UCSD-AML1 (cell line): ENCODE data around the gene SGF29.
"Not testable (repeated sequence)": the region's sequence is repeated elsewhere in the genome, so short reads cannot be mapped to it uniquely, and the experiment has no call there.

Experiments used
- DNase-seq: peaks from one replicate; lab custom pipeline; 2025; ENCODE audit not compliant: unreplicated experiment; lab: John Stamatoyannopoulos, UW

The SGF29 gene

DNA sequence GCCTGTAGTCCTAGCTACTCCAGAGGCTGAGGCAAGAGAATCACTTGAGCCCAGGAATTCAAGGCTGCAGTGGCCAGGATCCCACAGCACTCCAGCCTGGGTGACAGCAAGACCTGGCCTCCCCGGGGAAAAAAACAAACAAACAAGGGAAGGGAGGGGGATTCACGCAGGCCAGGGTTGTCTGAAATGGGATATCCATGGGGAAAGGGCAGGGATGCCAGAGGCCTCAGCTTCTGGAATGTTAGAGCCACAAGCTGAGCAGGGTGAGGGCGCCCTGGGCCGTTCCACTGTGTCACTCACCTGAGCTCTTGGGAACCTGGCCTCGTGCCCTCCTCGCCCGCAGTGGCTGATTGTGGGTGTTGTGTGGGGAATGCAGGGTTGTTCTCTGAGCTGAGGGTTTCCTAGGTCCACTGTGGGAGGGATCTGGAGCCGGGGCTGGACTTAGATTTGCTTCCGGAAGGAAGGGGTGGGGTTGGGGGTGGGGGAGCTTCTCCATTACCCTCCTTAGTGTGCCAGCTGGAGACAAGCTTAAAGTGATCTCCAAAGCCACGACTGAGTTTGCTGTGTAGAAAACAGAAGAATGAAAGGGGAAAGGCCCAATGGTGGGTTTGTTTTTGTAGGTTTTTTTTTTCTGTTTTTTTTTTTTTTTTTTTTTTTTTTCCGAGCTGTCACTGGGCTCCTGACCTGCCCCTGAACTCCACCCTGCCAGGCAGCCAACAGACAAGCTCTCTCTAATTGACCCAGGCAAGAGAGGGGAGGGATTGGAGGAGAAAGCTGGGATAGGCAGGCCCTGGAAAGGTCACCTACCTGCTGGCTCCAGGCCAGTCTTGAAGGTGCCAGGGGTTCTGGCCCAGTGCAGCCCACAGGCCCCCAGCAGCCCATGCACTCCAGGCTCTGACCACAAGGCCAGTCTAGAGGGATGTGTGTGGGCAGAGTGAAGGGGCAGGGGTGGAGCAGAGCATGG is 56.2 kb downstream of the SGF29 start, which contains the start of gene SULT1A1:
Gene SULT1A1, minus strand, starts transcription at position 414 of the 964 bp plus-strand sequence. CDS start 1,189 bp downstream, outside the sequence.
- peak; percentile 62 for DNase-seq

DNA sequence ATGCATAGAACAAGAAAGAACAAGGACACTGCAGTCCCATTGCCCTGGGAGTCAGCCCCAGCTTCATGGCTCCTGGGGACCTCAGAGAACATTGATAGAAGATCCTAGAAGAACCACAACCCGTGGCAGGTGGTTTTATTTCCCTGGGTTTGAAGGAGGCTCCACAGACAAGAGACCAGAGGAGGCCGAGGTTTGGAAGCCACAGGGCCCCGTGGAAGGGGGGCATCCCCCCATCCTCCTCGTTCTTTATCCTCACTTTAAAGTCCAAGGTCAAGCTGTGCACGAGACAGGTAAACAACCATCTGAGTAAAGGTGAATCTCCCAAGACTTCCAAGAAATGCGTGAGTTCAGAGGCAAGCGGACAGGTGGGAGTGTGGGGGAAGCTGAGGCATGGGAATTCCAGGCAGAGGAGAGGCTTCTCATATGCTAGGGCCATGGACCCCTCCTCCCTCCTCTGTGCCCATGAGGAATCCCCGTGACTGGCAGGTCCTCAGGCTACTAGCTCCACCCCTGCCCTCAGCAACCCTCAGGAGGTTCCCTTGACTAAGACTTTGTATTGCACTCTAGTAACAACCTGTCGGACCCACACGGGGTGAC is 57.0 kb downstream of the SGF29 start:
- no peak for DNase-seq

DNA sequence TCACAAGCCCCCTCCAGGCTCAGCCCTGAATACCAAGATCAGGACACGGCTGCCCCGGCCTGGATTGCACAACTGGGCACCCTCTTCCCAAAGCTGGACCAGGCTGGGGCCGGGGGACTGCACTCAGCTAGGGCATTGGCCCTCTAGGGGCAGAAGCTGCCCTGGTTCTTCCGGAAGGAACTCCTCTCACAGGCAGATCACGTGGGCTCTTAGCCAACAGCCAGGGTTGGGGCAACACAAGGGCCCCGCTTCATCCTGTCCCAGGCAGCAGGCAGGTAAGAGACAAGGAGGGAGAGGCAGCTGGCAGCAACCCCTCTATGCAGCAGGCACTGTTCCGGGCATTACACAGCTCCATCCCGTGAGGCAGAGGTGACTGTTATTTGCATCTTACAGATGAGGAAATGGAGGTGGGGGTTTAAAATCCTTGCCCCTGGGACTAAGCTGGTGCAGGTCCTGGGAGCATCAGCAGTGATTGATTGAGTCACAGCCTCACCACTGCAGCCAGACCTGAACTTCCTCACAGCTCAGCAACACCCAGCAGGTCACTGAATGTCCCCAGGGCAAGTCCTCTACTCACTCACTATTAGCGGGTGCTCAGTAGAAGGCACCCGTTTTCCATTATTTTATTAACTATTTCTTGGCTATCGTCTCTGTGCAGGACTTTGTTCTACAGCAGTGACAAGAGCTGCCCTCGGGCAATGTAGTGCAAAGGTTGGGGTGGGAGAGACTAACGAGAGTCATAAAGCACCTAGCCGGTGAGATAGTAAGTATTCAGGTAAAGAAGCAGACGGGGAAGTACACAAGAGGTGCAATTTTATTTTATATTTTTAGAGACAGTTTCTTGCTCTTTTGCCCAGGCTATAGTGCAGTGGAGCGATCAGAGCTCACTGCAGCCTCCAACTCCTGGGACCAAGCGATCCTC is 58.9 kb downstream of the SGF29 start:
- not testable (repeated sequence) for DNase-seq

DNA sequence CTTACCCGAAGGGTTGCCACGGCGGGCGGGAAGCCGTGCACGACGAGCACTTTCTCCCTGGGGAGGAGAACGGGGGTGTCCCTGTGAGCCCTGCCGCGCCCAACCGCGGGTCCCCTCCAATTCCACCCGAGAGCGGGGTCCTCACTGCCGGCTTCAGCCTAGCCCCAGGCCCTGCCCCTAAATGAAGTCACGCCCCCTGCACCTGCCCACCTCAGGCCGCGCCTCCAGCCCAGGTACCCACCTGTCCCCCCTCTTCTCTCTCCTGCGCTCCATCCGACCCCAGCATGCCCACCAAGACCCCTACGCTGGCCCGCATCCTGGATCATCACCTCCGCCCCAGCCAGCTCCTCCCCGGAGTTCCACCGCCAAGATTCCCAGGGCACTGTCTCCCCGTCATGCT is 60.2 kb downstream of the SGF29 start:
- DNase-seq = not testable (repeated sequence)

- DNase-seq = not testable (repeated sequence)
Measured at GRCh38 chr16:28614561-28614960, 60.8 kb downstream of the SGF29 start.

DNA sequence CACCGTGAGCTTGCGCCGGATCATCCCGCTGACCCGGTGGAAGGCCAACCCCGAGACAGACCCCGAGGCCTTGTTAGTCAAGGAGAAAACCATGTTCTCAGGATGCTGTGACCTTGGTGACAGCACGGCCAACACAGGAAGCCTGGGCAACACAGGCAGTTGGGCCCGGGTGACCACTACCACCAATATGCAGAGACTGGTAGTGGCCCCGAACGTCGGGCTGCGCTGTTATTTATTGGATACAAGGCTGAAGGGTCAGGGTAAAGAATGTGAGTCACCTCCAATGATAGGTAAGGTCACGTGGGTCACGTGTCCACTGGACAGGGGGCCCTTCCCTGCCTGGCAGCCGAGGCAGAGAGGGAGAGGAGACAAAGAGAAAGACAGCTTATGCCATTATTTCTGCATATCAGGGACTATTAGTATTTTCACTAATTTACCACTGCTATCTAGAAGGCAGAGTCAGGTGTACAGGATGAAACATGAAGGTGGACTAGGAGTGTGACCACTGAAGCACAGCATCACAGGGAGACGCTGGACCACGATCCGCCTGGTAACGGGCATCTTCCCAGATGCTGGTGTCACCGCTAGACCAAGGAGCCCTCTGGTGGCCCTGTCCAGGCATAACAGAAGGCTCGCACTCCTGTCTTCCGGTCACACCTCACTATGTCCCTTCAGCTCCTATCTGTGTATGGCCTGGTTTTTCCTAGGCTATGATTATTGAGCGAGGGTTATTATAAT is 61.9 kb downstream of the SGF29 start:
- peak; percentile 31 for DNase-seq

- DNase-seq = not testable (repeated sequence)
Measured at GRCh38 chr16:28616224-28616577, 62.5 kb downstream of the SGF29 start.

- no peak for DNase-seq
Measured at GRCh38 chr16:28616636-28617035, 62.9 kb downstream of the SGF29 start.

- DNase-seq = no peak
Measured at GRCh38 chr16:28617874-28618273, 64.2 kb downstream of the SGF29 start.

DNA sequence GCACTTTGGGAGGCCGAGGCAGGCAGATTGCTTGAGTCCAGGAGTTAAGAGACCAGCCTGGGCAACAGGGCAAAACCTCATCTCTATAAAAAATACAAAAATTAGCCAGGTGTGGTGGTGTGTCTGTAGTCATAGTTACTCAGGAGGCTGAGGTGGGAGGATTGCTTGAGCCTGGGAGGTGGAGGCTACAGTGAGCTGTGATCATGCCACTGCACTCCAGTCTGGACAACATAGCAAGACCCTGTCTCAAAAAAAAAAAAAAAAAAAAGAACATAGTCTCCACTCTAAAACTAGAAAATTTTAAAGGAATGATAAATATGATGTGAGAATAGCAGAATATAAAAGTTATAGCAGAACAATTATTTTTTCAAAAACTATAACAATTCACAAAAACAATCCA is 66.6 kb downstream of the SGF29 start:
- not testable (repeated sequence) for DNase-seq

GRCh38 chr16:28621481-28622155 is 67.9 kb downstream of the SGF29 start:
- DNase-seq = no peak

DNA sequence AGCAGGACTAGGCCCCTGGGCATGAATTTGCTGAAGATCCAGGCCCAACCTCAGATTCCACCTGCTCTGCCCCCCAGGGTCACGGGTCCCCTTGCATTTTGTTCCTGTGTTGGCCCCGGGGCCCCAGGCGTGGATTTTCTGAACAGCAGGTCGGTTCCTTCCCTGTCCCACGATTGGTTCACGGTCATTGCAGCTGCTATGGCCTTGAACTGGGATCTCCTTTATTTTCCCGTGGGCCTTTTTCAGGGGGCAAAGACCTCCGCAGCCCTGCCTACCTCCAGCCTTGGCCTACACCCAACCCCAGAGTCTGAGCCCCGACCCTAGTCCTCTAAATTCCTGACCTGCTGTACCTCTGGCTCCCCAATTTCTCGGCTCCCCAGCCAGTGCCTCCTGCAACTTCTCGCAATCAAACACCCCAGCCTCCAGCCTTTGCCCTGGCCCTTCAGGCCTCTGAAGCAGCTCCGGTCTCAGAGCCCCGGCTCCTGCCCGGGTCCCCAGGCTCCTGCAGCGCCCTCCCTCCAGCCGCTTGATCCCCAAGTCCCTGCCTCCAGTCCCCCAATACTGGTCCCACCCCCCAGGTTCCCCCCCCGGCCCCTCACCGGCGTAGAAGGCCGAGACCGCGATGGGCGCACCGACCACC is 68.9 kb downstream of the SGF29 start:
- DNase-seq = not testable (repeated sequence)

DNA sequence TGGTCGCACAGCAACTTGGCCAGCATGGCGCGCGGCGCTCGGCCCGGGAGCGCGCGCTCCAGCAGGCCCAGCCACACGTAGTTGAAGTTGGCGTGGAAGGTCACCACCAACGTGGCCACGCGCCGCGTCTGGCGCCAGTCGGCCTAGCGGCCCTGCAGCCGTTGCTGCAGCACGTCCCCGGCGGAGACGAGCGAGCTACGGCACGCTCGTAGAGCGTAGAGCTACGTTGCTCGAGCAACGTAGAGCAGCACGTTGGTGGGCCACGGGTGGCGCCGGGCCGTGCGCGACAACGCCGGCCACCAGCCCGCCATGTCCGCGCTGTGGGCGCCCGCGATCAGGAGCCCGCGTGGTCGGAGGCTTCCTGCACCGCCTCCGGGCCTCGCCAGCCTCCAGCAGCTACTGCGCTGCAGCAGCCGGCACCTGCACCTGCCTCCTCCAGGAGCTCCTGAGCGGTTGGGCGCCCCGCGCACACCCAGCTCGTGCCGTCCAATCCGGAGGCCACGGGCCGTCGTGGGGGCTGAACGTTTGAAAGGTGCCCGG is 69.5 kb downstream of the SGF29 start:
- DNase-seq = peak; percentile 79

DNA sequence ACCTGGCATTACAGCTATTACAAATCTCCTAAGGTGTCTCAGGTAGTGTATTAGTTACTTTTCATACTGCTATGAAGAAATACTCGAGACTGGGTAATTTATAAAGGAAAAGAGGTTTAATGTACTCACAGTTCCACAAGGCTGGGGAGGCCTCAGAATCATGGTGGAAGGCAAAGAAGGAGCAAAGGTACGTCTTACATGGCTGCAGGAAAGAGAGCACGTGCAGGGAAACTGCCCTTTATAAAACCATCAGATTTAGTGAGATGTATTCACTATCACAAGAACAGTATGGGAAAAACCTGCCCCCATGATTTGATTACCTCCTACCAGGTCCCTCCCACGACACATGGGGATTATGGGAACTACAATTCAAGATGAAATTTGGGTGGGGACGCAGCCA is 77.2 kb downstream of the SGF29 start:
- not testable (repeated sequence) for DNase-seq

- DNase-seq = not testable (repeated sequence)
Measured at GRCh38 chr16:28636093-28636823, 82.5 kb downstream of the SGF29 start.

- not testable (repeated sequence) for DNase-seq
Measured at GRCh38 chr16:28637765-28638164, 84.0 kb downstream of the SGF29 start, which contains the start of gene NPIPB8. Gene NPIPB8, plus strand, starts transcription at chr16:28638065. Its CDS starts 296 bp downstream, at chr16:28638361.

DNA sequence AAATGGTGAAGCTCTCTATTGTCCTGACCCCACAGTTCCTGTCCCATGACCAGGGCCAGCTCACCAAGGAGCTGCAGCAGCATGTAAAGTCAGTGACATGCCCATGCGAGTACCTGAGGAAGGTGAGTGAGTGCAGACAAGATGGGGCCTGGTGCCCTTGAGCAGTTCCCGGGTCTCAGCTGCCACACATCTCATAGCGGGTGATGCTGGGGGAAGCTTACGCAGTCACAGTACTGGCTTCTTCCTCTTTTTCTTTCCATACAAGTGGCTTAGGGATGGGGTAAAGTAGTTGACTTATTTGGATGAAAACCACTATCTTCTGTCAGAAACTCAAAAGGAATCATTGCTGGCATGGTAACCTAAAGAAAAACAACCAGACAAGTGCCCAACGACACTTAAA is 84.6 kb downstream of the SGF29 start:
- DNase-seq = not testable (repeated sequence)

GRCh38 chr16:28639959-28640358 is 86.2 kb downstream of the SGF29 start:
- not testable (repeated sequence) for DNase-seq
